HCT116 (cell line): ENCODE data around the gene IQCK.

Experiments
- CTCF ChIP-seq, 3 experiments: fragments of 200-600 bp in 1 of 3; sonication (generic) in 1 of 3; IDR thresholded peaks in 2 of 3; conservative IDR thresholded peaks in 1 of 3; 2 replicates each; pipeline ENCODE4 v1.5.1; 2012 to 2017; ENCODE audit warnings: low read depth in 2 of 3, low read length in 2 of 3, antibody characterized with exemption in 1 of 3, borderline replicate concordance in 1 of 3, control low read depth in 1 of 3, mild to moderate bottlenecking in 1 of 3, mixed read lengths in 1 of 3, mixed run types in 1 of 3, moderate library complexity in 1 of 3; ENCODE audit not compliant: insufficient read depth in 1 of 3
- EZH2 ChIP-seq: fragments of 200-600 bp; sonication (generic); IDR thresholded peaks from 2 replicates; pipeline ENCODE4 v1.6.1; 2017; ENCODE audit warnings: antibody characterized with exemption, mixed run types
- MAX ChIP-seq: IDR thresholded peaks from 2 replicates; pipeline ENCODE4 v1.6.1; 2012
- POLR2A ChIP-seq: IDR thresholded peaks from 2 replicates; pipeline ENCODE4 v1.7.0; 2011; ENCODE audit warnings: borderline replicate concordance; ENCODE audit not compliant: insufficient read depth, insufficient read length; ENCODE audit errors: extremely low read depth
- RAD21 ChIP-seq: IDR thresholded peaks from 2 replicates; pipeline ENCODE4 v1.6.1; 2012; ENCODE audit warnings: low read depth, mild to moderate bottlenecking

GRCh38 chr16:19809693-19810092, 91.6 kb downstream of the IQCK start:
- TF ChIP-seq CTCF (IDR thresholded peaks at IDR 0.05 in 2 of 3, conservative IDR thresholded peaks at IDR 0.05 in 1 of 3; ENCODE audit: borderline replicate concordance in 1 of 3, insufficient read depth in 1 of 3, low read depth in 2 of 3, low read length in 2 of 3) (no peak), POLR2A (no peak), MAX (no peak), EZH2 (no peak), RAD21 (no peak)
